Mucosa of descending colon (tissue), 3 donors: ENCODE measurements around the gene JADE1. TPM values are rescaled to one million over a fixed set of nuclear protein-coding genes. Genes with fewer than 3 reads are reported as not detected.

Experiments
- ATAC-seq: fragments of 200-7000 bp; cut with Tn5 transposase; one replicate; pipeline ENCODE4 v1.9.1; 2020; ENCODE audit warnings: mild to moderate bottlenecking, moderate library complexity
- DNase-seq, 3 donors: peaks; one replicate each; pipeline ENCODE4 v3.0.0-alpha.2; 2020
- H3K36me3 ChIP-seq: fragments of 200-600 bp; one replicate; pipeline ENCODE4 v1.8.0; 2021; ENCODE audit warnings: low read depth, mild to moderate bottlenecking
- H3K4me1 ChIP-seq: fragments of 200-600 bp; one replicate; pipeline ENCODE4 v1.8.0; 2021; ENCODE audit warnings: low read depth, mild to moderate bottlenecking
- H3K4me3 ChIP-seq: fragments of 200-600 bp; one replicate; pipeline ENCODE4 v1.8.0; 2021; ENCODE audit warnings: mild to moderate bottlenecking
- H3K9me3 ChIP-seq: fragments of 200-600 bp; one replicate; pipeline ENCODE4 v1.8.0; 2021; ENCODE audit warnings: mild to moderate bottlenecking
- CTCF ChIP-seq: fragments of 200-600 bp; IDR thresholded peaks from one replicate; pipeline ENCODE4 v1.8.0; 2022; ENCODE audit warnings: antibody characterized with exemption, mild to moderate bottlenecking
- intact Hi-C, 2 donors: fragments of 100-400 bp; cut with DNase I in 1 of 2; cut with micrococcal nuclease in 1 of 2; formaldehyde crosslinking; loops; one replicate each; pipeline versions ENCODE4 v1.11.0 to v1.11.1; 2022; cut with DNase I, micrococcal nuclease
- total RNA-seq, 3 donors: library from RNA; stranded (reverse); fragmentation: NEBNext Ultra II Directional in 2 of 3; extraction: Animal tissue kit (Norgen Biotek cat#: 25700) in 2 of 3; gene quantifications; one replicate each; pipeline versions ENCODE4 v1.2.1 to v1.2.4, GENCODE V29; 2021 to 2023
- donor health status: DM: no; HTN: no; CAD: no; lungs with moderate emphysema.
- donor health status: DM: no; HTN: no; CAD: no.
- donor health status: DM: no; HTN: yes; CAD: no.

Gene JADE1
- total RNA-seq, 3 donors from 2014 or later = 8.5 to 30.9 (median 10.8) TPM

GRCh38 chr4:128800701-128801284, 8.7 kb upstream of the JADE1 start:
- H3K4me3 ChIP-seq = no peak overlapping the region
- no peaks in the 10 kb centered on the region for H3K9me3 ChIP-seq
- peaks cover 6% of the 10 kb centered on the region for H3K4me1 ChIP-seq
- no peaks in the 10 kb centered on the region for H3K36me3 ChIP-seq
- DNase-seq (no peak), ATAC-seq (peak; percentile 20)
- no peak for TF ChIP-seq CTCF
- intact Hi-C loops = loop anchor here in 1 of 2 donors (10.0 kb wide), 1 partner anchor 236 kb away; no protein-coding TSS in a partner anchor

- ATAC-seq (peak; percentile 44), DNase-seq (no peak)
- H3K4me1 ChIP-seq = peaks cover 6% of the 10 kb centered on the region
- H3K36me3 ChIP-seq = no peaks in the 10 kb centered on the region
- no peak for TF ChIP-seq CTCF
- intact Hi-C loops = loop anchor here in 1 of 2 donors (10.0 kb wide), 1 partner anchor 238 kb away; no protein-coding TSS in a partner anchor
- no peak overlapping the region for H3K4me3 ChIP-seq
- H3K9me3 ChIP-seq = no peaks in the 10 kb centered on the region
Observed at GRCh38 chr4:128802680-128803628, 6.5 kb upstream of the JADE1 start.

- Histone ChIP-seq H3K9me3 (no peaks in the 10 kb centered on the region), H3K4me3 (no peak overlapping the region), H3K4me1 (peaks cover 6% of the 10 kb centered on the region), H3K36me3 (no peaks in the 10 kb centered on the region)
- ATAC-seq (peak; percentile 83), DNase-seq (peak in 1 of 3 donors; percentile 25)
- intact Hi-C loops = loop anchor here in 1 of 2 donors (10.0 kb wide), 1 partner anchor 239 kb away; no protein-coding TSS in a partner anchor
- TF ChIP-seq CTCF = no peak
Observed at GRCh38 chr4:128803783-128804182, 5.7 kb upstream of the JADE1 start.

GRCh38 chr4:128810331-128810870, 901 bp downstream of the JADE1 start:
- no peak for ATAC-seq
- H3K9me3 ChIP-seq = no peaks in the 10 kb centered on the region
- peak; percentile 50 to 60 (median 54) for DNase-seq
- peak overlapping the region; percentile 36 for H3K4me3 ChIP-seq
- H3K4me1 ChIP-seq = no peaks in the 10 kb centered on the region
- H3K36me3 ChIP-seq = no peaks in the 10 kb centered on the region
- TF ChIP-seq CTCF = no peak
- intact Hi-C loops = loop anchor here in 1 of 2 donors (10.0 kb wide), 1 partner anchor 236 kb away; no protein-coding TSS in a partner anchor

- Histone ChIP-seq H3K36me3 (no peaks in the 10 kb centered on the region), H3K4me1 (no peaks in the 10 kb centered on the region), H3K4me3 (peak overlapping the region; percentile 57), H3K9me3 (no peaks in the 10 kb centered on the region)
- DNase-seq (peak; percentile 79 to 92 (median 86)), ATAC-seq (peak; percentile 69)
- TF ChIP-seq CTCF = no peak
- intact Hi-C loops = loop anchor here in 1 of 2 donors (10.0 kb wide), 1 partner anchor 236 kb away; no protein-coding TSS in a partner anchor
Observed at GRCh38 chr4:128810871-128811570, 1.5 kb downstream of the JADE1 start.
